WTC11 (cell line): ENCODE results near the gene CAPZB.

Experiments
- ATF2 ChIP-seq: sonication (generic); formaldehyde crosslinking; IDR thresholded peaks from 2 replicates; pipeline ENCODE4 v1.8.1; 2022; ENCODE audit warnings: low read depth, missing genetic modification reagents, borderline replicate concordance
- CREB1 ChIP-seq: sonication (generic); formaldehyde crosslinking; IDR thresholded peaks from 2 replicates; pipeline ENCODE4 v1.8.0; 2023; ENCODE audit warnings: mild to moderate bottlenecking, missing genetic modification reagents
- CTCF ChIP-seq: fragments of 200-600 bp; IDR thresholded peaks from 2 replicates; pipeline ENCODE4 v1.8.0; 2022; ENCODE audit warnings: antibody characterized with exemption
- FOXJ3 ChIP-seq: sonication (generic); formaldehyde crosslinking; IDR thresholded peaks from 2 replicates; pipeline ENCODE4 v1.9.0; 2021; ENCODE audit warnings: missing genetic modification reagents, mild to moderate bottlenecking, borderline replicate concordance
- GABPB1 ChIP-seq: sonication (generic); formaldehyde crosslinking; IDR thresholded peaks from 2 replicates; pipeline ENCODE4 v1.8.1; 2023; ENCODE audit warnings: mild to moderate bottlenecking, missing genetic modification reagents
- IRF2 ChIP-seq: sonication (generic); formaldehyde crosslinking; IDR thresholded peaks from 2 replicates; pipeline ENCODE4 v1.8.0; 2022; ENCODE audit warnings: low read depth, missing genetic modification reagents, borderline replicate concordance
- KAT7 ChIP-seq: sonication (generic); formaldehyde crosslinking; IDR thresholded peaks from 2 replicates; pipeline ENCODE4 v1.8.1; 2023; ENCODE audit warnings: missing genetic modification reagents, mild to moderate bottlenecking, borderline replicate concordance
- RELA ChIP-seq: sonication (generic); formaldehyde crosslinking; IDR thresholded peaks from 2 replicates; pipeline ENCODE4 v1.8.1; 2022; ENCODE audit warnings: missing genetic modification reagents, mild to moderate bottlenecking, borderline replicate concordance
- RORB ChIP-seq: fragments of 250-450 bp; sonication (Bioruptor Pico); IDR thresholded peaks from 2 replicates; pipeline ENCODE4 v1.9.0; 2021; ENCODE audit warnings: mild to moderate bottlenecking
- USF2 ChIP-seq: sonication (generic); formaldehyde crosslinking; IDR thresholded peaks from 2 replicates; pipeline ENCODE4 v1.8.1; 2023; ENCODE audit warnings: mild to moderate bottlenecking, missing genetic modification reagents, moderate library complexity
- ZNF121 ChIP-seq: sonication (generic); formaldehyde crosslinking; IDR thresholded peaks from 2 replicates; pipeline ENCODE4 v1.8.0; 2023; ENCODE audit warnings: missing genetic modification reagents
- ZNF232 ChIP-seq: sonication (generic); formaldehyde crosslinking; IDR thresholded peaks from 2 replicates; pipeline ENCODE4 v1.8.0; 2022; ENCODE audit warnings: mild to moderate bottlenecking, missing genetic modification reagents
- TF ChIP-seq, protein P1 (sequence below): sonication (generic); formaldehyde crosslinking; conservative IDR thresholded peaks from 2 replicates; pipeline ENCODE4 v1.8.1; 2023; ENCODE audit warnings: mild to moderate bottlenecking, low read depth, missing genetic modification reagents, moderate library complexity
- TF ChIP-seq, protein P2 (sequence below): sonication (generic); formaldehyde crosslinking; IDR thresholded peaks from 2 replicates; pipeline ENCODE4 v1.8.0; 2023; ENCODE audit warnings: missing genetic modification reagents, mild to moderate bottlenecking, borderline replicate concordance

GRCh38 chr1:19462781-19463503 is 22.4 kb downstream of the CAPZB start:
- TF ChIP-seq IRF2 (CRISPR knock-in tag) (no peak), RELA (no peak), CTCF (no peak), ATF2 (CRISPR knock-in tag) (no peak), FOXJ3 (CRISPR knock-in tag) (no peak), RORB (CRISPR knock-in tag) (no peak), ZNF232 (no peak), USF2 (no peak), CREB1 (CRISPR knock-in tag) (no peak), GABPB1 (CRISPR knock-in tag) (no peak), KAT7 (CRISPR knock-in tag) (no peak), ZNF121 (no peak)
- TF ChIP-seq, protein P1, sequence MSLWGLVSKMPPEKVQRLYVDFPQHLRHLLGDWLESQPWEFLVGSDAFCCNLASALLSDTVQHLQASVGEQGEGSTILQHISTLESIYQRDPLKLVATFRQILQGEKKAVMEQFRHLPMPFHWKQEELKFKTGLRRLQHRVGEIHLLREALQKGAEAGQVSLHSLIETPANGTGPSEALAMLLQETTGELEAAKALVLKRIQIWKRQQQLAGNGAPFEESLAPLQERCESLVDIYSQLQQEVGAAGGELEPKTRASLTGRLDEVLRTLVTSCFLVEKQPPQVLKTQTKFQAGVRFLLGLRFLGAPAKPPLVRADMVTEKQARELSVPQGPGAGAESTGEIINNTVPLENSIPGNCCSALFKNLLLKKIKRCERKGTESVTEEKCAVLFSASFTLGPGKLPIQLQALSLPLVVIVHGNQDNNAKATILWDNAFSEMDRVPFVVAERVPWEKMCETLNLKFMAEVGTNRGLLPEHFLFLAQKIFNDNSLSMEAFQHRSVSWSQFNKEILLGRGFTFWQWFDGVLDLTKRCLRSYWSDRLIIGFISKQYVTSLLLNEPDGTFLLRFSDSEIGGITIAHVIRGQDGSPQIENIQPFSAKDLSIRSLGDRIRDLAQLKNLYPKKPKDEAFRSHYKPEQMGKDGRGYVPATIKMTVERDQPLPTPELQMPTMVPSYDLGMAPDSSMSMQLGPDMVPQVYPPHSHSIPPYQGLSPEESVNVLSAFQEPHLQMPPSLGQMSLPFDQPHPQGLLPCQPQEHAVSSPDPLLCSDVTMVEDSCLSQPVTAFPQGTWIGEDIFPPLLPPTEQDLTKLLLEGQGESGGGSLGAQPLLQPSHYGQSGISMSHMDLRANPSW (CRISPR knock-in tag) = no peak
- TF ChIP-seq, protein P2, sequence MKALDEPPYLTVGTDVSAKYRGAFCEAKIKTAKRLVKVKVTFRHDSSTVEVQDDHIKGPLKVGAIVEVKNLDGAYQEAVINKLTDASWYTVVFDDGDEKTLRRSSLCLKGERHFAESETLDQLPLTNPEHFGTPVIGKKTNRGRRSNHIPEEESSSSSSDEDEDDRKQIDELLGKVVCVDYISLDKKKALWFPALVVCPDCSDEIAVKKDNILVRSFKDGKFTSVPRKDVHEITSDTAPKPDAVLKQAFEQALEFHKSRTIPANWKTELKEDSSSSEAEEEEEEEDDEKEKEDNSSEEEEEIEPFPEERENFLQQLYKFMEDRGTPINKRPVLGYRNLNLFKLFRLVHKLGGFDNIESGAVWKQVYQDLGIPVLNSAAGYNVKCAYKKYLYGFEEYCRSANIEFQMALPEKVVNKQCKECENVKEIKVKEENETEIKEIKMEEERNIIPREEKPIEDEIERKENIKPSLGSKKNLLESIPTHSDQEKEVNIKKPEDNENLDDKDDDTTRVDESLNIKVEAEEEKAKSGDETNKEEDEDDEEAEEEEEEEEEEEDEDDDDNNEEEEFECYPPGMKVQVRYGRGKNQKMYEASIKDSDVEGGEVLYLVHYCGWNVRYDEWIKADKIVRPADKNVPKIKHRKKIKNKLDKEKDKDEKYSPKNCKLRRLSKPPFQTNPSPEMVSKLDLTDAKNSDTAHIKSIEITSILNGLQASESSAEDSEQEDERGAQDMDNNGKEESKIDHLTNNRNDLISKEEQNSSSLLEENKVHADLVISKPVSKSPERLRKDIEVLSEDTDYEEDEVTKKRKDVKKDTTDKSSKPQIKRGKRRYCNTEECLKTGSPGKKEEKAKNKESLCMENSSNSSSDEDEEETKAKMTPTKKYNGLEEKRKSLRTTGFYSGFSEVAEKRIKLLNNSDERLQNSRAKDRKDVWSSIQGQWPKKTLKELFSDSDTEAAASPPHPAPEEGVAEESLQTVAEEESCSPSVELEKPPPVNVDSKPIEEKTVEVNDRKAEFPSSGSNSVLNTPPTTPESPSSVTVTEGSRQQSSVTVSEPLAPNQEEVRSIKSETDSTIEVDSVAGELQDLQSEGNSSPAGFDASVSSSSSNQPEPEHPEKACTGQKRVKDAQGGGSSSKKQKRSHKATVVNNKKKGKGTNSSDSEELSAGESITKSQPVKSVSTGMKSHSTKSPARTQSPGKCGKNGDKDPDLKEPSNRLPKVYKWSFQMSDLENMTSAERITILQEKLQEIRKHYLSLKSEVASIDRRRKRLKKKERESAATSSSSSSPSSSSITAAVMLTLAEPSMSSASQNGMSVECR (CRISPR knock-in tag) = no peak
